ENCODE measurements around the gene MAPK10.
A peak's percentile ranks its signal among the peaks of the same experiment; 100 is the strongest.
"Not testable (repeated sequence)": the region's sequence is repeated elsewhere in the genome, so short reads cannot be mapped to it uniquely, and the experiment has no call there.

Gene MAPK10

DNA sequence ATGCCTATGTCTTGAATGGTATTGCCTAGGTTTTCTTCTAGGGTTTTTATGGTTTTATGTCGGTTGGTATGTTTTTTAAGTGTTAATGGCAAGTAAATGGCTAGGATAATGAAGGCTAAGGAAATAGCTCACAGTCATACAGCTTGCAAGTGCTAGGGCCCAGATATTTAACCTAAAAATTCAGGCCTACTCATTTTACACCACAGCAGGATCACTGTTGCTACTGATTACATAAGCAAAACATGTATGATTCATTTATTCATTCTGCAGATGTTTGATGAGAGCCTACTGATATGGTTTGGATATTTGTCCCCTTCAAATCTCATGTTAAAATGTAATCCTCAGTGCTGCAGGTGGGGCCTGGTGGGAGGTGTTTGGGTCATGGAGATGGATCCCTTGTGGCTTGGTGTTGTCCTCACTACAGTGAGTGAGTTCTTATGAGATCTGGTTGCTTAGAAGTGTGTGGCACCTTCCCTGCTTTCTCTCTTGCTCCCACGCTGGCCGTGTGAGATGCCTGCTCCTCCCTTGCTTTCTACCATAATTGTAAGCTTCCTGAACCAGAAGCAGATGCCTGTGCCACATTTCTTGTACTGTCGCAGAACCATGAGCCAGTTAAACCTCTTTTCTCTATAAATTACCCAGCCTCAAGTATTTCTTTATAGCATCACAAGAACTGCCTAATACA, 175.5 kb downstream of the MAPK10 start:
- peak; percentile 7 for DNase-seq (ENCODE audit: low spot score)

- peak; percentile 17 for DNase-seq (ENCODE audit: low spot score)
Observed at GRCh38 chr4:86181585-86181984, 178.3 kb downstream of the MAPK10 start.

DNA sequence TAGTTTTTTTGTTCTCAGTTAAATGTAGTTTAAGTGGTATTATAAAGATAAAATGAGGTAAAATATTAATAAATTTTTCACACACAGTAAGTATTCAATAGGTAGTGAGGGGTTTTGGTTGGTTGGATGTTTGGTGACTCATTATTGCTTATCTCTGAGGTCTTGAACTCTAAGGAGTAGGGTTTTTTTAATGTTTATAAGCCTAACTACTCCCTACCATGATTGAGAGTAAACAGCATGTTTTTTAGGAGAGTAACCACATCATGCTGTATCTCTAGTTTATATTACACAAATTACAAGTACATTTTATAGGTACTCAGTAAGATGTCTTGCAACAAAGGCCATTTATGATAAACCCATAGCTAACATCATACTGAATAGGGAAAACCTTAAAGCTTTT, 181.6 kb downstream of the MAPK10 start:
- no peak for DNase-seq (ENCODE audit: low spot score)

GRCh38 chr4:86174506-86174905, 185.3 kb downstream of the MAPK10 start:
- DNase-seq (ENCODE audit: low spot score): no peak

GRCh38 chr4:86168335-86168734, 191.5 kb downstream of the MAPK10 start:
- DNase-seq (ENCODE audit: low spot score): not testable (repeated sequence)

DNA sequence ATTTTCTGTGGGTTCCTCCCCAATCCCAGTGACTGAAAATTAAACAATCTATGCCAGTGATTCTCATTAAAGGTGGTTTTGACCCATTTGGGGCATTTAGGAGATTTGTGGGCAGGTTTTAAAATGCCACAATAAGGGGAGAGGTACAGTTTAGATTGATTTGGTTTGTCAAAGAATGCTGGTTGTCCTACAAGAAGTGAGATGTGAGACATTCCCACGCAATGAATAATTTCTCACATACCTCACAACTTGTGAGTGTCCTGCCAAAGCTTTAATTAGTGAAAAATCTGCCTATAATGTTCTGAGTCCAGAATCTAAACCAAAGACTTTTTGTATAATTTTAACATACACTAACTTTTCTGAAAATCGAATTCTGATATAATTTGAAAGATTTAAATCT, 199.4 kb downstream of the MAPK10 start:
- no peak for DNase-seq (ENCODE audit: low spot score)

DNA sequence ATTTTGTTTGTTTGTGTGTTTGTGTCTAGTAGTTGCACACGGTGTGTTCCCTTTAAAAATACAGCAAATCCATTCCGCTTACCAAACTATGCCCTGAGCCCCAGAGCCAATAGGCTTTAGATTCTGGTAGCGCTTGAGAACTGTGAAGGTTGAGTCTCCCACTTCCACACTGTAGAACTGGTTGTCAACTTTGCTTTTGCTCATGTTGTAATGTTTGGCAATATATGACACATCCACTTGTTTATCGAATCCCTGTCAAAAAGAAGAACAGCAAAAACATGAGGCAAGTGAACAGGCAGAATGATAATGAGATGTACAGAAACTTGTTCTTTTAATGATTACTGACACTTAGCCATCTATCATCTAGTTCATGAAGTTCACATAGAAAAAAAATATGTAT, 200.6 kb downstream of the MAPK10 start:
- no peak for DNase-seq (ENCODE audit: low spot score)

DNA sequence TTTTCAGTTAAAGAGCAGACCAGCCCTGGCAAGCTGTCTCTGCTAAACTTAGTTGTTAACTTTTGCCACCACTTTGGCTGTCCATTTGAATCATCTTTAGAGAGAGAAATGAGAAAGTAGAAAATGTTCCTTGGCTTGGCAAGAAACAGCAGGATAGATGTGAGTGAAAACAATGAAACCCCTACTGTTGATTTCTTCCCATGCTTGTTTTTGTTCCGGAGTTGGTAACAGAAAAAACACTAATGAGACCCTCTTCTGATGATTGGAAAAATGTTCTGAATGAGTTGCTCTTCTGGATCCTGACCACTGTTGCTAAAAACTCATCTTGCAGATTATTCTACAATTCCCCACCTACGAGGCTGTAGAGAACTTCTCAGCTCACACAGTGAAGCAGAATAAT, 203.3 kb downstream of the MAPK10 start:
- no peak for DNase-seq (ENCODE audit: low spot score)

DNA sequence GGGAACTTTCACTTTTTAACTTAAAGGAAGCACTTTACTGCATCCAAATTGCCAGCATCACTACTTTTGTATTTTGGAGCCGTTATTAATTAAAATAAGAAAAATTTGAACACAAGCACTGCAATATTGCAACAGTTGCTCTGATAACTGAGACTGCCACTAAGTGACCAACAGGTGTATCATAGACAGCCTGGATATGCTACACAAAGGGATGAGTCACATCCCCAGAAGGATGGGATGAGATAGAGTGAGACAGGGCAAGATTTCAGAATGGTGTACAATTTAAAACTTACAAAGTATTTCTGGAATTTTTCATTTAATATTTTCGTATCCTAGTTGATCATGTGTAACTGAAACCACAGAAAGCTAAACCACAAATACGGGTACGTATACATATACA, 204.1 kb downstream of the MAPK10 start:
- no peak for DNase-seq (ENCODE audit: low spot score)

DNA sequence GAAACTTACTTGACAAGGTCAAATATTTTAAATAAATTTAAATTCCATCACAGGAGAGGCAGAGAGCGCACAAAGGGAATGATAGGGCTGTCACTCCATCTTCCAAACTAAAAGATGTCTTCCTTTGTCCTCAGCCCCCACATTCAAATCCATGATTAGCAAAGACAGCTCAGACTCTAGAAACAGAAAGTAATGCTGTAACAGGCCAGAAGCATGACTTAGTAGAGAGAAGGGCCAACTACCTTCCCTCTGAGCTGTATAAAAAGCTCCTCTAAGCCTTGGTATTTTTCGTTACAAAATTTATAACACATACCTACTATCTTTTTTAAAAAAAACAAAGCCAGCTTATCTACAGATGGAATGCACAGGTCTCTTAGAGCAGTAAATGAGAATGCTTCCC, 207.4 kb downstream of the MAPK10 start:
- DNase-seq (ENCODE audit: low spot score): no peak

- no peak for DNase-seq (ENCODE audit: low spot score)
Observed at GRCh38 chr4:86151196-86151595, 208.7 kb downstream of the MAPK10 start.

DNA sequence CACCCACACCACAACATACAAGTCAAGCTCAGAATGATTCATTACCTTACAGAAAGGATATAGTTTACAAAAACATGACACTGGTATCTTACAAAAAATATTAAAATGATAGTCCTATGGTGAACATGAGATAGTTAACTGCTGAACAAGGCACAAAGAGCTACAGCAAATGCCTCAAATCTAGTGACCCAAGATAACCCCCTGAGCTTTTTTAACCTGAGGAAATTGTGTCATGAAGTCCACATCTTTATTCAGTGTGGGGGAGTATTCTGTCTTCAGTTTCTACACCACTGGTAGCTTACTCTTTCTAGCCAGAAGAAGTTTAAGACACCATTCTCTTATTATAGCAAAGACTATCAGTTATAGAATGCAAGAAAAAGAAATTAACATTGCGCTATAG, 218.7 kb downstream of the MAPK10 start:
- DNase-seq (ENCODE audit: low spot score): no peak

- DNase-seq (ENCODE audit: low spot score): no peak
Observed at GRCh38 chr4:86132468-86132867, 227.4 kb downstream of the MAPK10 start.

- DNase-seq (ENCODE audit: low spot score): no peak
Observed at GRCh38 chr4:86131456-86131855, 228.4 kb downstream of the MAPK10 start.

DNA sequence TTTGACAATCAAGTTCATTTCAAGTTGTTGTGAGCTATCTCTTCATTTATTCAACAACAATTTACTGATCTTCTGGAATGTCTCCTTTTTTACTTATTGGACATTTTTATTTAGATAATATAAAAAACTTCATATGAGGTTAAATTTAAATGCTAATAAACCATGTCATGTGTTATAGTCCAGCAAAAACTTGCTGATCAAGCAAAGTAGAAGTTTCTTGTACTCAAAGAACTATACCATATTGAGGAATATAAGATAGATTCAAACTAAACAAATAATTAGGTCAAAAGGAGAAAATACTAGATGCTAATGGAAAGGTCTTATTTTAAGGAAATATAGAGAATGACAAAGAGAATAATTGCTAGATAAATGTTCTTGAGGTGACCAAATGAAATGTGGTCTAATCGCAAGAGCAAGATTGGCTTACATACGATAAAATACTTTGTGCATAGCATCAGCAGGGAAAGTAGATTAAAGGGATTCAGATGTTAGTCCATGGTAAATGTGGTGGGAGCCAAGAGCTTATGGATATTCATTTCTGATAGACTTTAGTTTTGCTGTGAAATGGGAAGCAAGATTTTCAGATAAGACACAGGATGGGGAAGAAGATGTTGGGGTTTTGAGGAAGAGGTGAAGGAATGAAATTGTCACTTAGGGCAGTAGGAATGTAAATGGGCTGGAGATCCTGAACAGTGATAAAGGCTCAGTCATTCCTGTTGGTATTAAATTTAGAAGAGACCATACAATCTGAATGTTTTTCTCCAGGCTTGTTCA, 229.5 kb downstream of the MAPK10 start:
- no peak for DNase-seq (ENCODE audit: low spot score)

- DNase-seq (ENCODE audit: low spot score): no peak
Observed at GRCh38 chr4:86129546-86129945, 230.3 kb downstream of the MAPK10 start.

- no peak for DNase-seq (ENCODE audit: low spot score)
Observed at GRCh38 chr4:86122404-86122803, 237.4 kb downstream of the MAPK10 start.

DNA sequence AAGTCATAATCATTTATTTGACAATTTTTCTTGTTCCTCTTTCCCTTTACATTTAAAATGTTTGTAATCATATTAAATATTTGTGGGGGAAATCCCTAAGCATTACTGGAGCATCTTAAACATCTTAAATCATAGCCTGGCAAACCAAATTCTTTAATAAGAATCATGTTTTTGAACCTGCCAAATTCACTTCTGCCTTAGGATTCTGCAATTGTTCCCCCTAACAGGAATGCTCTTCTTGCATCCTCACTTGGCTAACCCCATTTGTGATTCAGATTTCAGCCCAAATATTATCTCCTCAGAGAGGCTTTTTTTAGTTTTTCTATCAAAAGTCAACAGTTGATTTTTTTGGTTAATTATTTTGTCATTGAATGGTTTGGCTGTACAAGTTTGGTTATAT, 241.1 kb downstream of the MAPK10 start:
- DNase-seq (ENCODE audit: low spot score): no peak

- DNase-seq (ENCODE audit: low spot score): peak; percentile 76
Observed at GRCh38 chr4:86117705-86118302, 242.0 kb downstream of the MAPK10 start.

DNA sequence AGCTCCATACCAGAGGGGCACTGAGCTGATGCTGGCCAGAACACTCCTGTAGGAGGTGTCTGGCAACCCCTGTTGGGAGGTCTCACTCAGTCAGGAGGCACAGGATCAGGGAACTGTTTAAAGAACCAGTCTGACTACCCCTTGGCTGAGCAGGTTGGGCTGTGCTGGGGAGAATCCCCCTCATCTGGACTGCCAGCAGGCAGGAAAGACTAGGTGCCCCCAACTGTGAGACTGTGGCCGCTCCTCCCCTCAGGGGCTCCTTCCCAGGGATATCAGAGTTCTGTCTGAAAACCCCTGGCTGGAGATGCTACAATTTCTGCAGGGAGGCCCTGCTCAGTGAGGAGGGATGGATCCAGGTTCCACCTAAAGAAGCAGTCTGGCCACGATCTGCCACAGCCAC, 245.3 kb downstream of the MAPK10 start:
- no peak for DNase-seq (ENCODE audit: low spot score)

- no peak for DNase-seq (ENCODE audit: low spot score)
Observed at GRCh38 chr4:86108834-86109233, 251.0 kb downstream of the MAPK10 start.

DNA sequence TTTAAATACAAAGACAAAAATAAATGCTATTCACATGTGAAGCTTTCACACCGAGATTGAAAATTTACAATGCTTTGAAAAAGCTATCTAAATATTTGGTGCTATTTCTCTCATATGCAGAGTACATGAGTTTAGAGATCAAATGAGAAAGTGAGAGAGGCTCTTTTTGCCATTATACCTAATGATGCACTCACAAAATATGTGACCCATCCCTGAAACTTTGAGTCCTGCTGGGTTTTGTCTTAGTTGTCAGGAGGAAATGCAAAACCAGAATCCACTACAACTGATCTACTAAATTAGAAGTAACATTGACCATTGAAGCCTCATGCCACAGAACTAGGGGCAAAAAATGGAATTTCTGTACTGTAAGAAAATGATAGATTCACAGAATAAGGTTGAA, 251.7 kb downstream of the MAPK10 start:
- peak; percentile 52 for DNase-seq (ENCODE audit: low spot score)

- no peak for DNase-seq (ENCODE audit: low spot score)
Observed at GRCh38 chr4:86107112-86107511, 252.7 kb downstream of the MAPK10 start.

All from AG20443 (cell line).